ENCODE results near the gene THTPA. TPM values are rescaled to one million over a fixed set of nuclear protein-coding genes. Genes with fewer than 3 reads are reported as not detected.

The THTPA gene
- total and polyA plus RNA-seq, 2 of the 13 experiments (the other 11 are each of a cell fraction or from before 2014, with no cell fraction given): 7.4 to 8.7 TPM

DNA sequence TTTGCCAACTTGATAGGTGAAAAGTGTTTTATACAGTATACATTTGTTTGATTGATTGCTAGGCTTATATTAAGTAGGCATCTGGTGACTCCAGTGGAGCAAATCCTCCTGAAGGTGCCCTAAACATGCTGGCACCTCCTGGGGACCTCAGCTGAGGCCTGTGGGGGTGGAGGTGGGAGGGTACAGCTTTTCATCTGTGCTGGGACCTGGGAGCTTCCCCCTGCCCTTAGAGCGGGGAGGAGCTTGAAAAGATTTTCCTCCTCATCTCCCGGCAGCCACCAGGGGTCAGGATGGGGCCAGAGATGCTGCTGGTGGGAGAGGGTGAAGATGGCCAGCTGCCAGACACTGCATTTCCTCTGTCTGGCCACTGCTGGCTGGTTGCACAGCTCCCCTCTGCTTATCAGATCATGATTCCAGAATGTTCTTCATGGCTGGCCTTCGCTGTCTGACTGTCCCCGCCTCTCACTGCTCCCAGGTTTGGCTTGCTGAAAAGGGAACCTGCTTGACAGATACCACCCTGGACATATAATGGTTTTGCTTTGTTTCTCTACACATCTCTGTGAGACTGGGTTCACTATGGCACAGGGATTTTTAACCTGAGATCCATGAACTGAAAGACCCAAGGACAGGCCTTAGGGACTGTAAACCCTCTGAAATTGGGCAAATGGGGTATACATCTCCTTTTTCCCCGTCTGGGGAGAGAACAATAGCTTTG is 33.0 kb downstream of the THTPA start (continued):
- TF ChIP-seq, protein P1, sequence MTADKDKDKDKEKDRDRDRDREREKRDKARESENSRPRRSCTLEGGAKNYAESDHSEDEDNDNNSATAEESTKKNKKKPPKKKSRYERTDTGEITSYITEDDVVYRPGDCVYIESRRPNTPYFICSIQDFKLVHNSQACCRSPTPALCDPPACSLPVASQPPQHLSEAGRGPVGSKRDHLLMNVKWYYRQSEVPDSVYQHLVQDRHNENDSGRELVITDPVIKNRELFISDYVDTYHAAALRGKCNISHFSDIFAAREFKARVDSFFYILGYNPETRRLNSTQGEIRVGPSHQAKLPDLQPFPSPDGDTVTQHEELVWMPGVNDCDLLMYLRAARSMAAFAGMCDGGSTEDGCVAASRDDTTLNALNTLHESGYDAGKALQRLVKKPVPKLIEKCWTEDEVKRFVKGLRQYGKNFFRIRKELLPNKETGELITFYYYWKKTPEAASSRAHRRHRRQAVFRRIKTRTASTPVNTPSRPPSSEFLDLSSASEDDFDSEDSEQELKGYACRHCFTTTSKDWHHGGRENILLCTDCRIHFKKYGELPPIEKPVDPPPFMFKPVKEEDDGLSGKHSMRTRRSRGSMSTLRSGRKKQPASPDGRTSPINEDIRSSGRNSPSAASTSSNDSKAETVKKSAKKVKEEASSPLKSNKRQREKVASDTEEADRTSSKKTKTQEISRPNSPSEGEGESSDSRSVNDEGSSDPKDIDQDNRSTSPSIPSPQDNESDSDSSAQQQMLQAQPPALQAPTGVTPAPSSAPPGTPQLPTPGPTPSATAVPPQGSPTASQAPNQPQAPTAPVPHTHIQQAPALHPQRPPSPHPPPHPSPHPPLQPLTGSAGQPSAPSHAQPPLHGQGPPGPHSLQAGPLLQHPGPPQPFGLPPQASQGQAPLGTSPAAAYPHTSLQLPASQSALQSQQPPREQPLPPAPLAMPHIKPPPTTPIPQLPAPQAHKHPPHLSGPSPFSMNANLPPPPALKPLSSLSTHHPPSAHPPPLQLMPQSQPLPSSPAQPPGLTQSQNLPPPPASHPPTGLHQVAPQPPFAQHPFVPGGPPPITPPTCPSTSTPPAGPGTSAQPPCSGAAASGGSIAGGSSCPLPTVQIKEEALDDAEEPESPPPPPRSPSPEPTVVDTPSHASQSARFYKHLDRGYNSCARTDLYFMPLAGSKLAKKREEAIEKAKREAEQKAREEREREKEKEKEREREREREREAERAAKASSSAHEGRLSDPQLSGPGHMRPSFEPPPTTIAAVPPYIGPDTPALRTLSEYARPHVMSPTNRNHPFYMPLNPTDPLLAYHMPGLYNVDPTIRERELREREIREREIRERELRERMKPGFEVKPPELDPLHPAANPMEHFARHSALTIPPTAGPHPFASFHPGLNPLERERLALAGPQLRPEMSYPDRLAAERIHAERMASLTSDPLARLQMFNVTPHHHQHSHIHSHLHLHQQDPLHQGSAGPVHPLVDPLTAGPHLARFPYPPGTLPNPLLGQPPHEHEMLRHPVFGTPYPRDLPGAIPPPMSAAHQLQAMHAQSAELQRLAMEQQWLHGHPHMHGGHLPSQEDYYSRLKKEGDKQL (CRISPR knock-in tag; IDR thresholded peaks at IDR 0.05; ENCODE audit: low read depth): peak; percentile 75; the same call in 1 of the 2 replicates
- TF ChIP-seq, protein P2, sequence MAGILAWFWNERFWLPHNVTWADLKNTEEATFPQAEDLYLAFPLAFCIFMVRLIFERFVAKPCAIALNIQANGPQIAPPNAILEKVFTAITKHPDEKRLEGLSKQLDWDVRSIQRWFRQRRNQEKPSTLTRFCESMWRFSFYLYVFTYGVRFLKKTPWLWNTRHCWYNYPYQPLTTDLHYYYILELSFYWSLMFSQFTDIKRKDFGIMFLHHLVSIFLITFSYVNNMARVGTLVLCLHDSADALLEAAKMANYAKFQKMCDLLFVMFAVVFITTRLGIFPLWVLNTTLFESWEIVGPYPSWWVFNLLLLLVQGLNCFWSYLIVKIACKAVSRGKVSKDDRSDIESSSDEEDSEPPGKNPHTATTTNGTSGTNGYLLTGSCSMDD (CRISPR knock-in tag; IDR thresholded peaks at IDR 0.05): no peak
- TF ChIP-seq HMGA1 (CRISPR knock-in tag; conservative IDR thresholded peaks at IDR 0.05) (no peak), SRSF1 (optimal IDR thresholded peaks at IDR 0.05; ENCODE audit: low read depth, low read length) (peak; percentile 78), MZF1 (CRISPR knock-in tag; IDR thresholded peaks at IDR 0.05; ENCODE audit: borderline replicate concordance) (peak; percentile 90; the same call in 1 of the 2 replicates), ZNF510 (CRISPR knock-in tag; IDR thresholded peaks at IDR 0.05; ENCODE audit: low read depth) (peak; percentile 95), NFIC (IDR thresholded peaks at IDR 0.05; ENCODE audit: low read length) (peak; percentile 95), GABPB1 (CRISPR knock-in tag; IDR thresholded peaks at IDR 0.05) (peak; percentile 82), ZNF878 (CRISPR knock-in tag; IDR thresholded peaks at IDR 0.05) (peak; percentile 83), ZNF780A (CRISPR knock-in tag; IDR thresholded peaks at IDR 0.05) (no peak; the same call in 1 of the 2 replicates)
- TF ChIP-seq, protein P3, sequence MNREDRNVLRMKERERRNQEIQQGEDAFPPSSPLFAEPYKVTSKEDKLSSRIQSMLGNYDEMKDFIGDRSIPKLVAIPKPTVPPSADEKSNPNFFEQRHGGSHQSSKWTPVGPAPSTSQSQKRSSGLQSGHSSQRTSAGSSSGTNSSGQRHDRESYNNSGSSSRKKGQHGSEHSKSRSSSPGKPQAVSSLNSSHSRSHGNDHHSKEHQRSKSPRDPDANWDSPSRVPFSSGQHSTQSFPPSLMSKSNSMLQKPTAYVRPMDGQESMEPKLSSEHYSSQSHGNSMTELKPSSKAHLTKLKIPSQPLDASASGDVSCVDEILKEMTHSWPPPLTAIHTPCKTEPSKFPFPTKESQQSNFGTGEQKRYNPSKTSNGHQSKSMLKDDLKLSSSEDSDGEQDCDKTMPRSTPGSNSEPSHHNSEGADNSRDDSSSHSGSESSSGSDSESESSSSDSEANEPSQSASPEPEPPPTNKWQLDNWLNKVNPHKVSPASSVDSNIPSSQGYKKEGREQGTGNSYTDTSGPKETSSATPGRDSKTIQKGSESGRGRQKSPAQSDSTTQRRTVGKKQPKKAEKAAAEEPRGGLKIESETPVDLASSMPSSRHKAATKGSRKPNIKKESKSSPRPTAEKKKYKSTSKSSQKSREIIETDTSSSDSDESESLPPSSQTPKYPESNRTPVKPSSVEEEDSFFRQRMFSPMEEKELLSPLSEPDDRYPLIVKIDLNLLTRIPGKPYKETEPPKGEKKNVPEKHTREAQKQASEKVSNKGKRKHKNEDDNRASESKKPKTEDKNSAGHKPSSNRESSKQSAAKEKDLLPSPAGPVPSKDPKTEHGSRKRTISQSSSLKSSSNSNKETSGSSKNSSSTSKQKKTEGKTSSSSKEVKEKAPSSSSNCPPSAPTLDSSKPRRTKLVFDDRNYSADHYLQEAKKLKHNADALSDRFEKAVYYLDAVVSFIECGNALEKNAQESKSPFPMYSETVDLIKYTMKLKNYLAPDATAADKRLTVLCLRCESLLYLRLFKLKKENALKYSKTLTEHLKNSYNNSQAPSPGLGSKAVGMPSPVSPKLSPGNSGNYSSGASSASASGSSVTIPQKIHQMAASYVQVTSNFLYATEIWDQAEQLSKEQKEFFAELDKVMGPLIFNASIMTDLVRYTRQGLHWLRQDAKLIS (CRISPR knock-in tag; IDR thresholded peaks at IDR 0.05): peak; percentile 41; the same call in 1 of the 2 replicates
- TF ChIP-seq, protein P4, sequence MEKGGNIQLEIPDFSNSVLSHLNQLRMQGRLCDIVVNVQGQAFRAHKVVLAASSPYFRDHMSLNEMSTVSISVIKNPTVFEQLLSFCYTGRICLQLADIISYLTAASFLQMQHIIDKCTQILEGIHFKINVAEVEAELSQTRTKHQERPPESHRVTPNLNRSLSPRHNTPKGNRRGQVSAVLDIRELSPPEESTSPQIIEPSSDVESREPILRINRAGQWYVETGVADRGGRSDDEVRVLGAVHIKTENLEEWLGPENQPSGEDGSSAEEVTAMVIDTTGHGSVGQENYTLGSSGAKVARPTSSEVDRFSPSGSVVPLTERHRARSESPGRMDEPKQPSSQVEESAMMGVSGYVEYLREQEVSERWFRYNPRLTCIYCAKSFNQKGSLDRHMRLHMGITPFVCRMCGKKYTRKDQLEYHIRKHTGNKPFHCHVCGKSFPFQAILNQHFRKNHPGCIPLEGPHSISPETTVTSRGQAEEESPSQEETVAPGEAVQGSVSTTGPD (CRISPR knock-in tag; IDR thresholded peaks at IDR 0.05): no peak
- TF ChIP-seq, protein P5, sequence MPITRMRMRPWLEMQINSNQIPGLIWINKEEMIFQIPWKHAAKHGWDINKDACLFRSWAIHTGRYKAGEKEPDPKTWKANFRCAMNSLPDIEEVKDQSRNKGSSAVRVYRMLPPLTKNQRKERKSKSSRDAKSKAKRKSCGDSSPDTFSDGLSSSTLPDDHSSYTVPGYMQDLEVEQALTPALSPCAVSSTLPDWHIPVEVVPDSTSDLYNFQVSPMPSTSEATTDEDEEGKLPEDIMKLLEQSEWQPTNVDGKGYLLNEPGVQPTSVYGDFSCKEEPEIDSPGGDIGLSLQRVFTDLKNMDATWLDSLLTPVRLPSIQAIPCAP (CRISPR knock-in tag; IDR thresholded peaks at IDR 0.05; ENCODE audit: low read depth): peak; percentile 87; the same call in 1 of the 2 replicates
- TF ChIP-seq, protein P6, sequence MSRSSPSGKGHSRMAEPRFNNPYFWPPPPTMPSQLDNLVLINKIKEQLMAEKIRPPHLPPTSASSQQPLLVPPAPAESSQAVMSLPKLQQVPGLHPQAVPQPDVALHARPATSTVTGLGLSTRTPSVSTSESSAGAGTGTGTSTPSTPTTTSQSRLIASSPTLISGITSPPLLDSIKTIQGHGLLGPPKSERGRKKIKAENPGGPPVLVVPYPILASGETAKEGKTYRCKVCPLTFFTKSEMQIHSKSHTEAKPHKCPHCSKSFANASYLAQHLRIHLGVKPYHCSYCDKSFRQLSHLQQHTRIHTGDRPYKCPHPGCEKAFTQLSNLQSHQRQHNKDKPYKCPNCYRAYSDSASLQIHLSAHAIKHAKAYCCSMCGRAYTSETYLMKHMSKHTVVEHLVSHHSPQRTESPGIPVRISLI (CRISPR knock-in tag; IDR thresholded peaks at IDR 0.05; ENCODE audit: borderline replicate concordance): peak; percentile 74; the same call in 1 of the 2 replicates

Data from HepG2 (cell line).